Measurements from ENCODE around the gene SERPINB1.

Gene SERPINB1

GRCh38 chr6:2850538-2851113, 9.0 kb upstream of the SERPINB1 start:
- DNase-seq (ENCODE audit: low read depth in 3 of 3) = no peak

- DNase-seq (ENCODE audit: low read depth in 3 of 3) = peak in 2 of 3 experiments; percentile 52 to 61
Measured at GRCh38 chr6:2848851-2849250, 7.2 kb upstream of the SERPINB1 start.

- no peak for DNase-seq (ENCODE audit: low read depth in 3 of 3)
Measured at GRCh38 chr6:2845880-2846208, 4.2 kb upstream of the SERPINB1 start.

- no peak for DNase-seq (ENCODE audit: low read depth in 3 of 3)
Measured at GRCh38 chr6:2844008-2844407, 2.3 kb upstream of the SERPINB1 start.

- DNase-seq (ENCODE audit: low read depth in 3 of 3) = no peak
Measured at GRCh38 chr6:2843138-2843740, 1.6 kb upstream of the SERPINB1 start.

GRCh38 chr6:2842139-2842552, 483 bp upstream of the SERPINB1 start:
- DNase-seq (ENCODE audit: low read depth in 3 of 3) = no peak

- no peak for DNase-seq (ENCODE audit: low read depth in 3 of 3)
Measured at GRCh38 chr6:2840749-2841061, 958 bp downstream of the SERPINB1 start.

- no peak for DNase-seq (ENCODE audit: low read depth in 3 of 3)
Measured at GRCh38 chr6:2839982-2840748, 1.5 kb downstream of the SERPINB1 start.

- no peak for DNase-seq (ENCODE audit: low read depth in 3 of 3)
Measured at GRCh38 chr6:2839195-2839981, 2.3 kb downstream of the SERPINB1 start.

- no peak for DNase-seq (ENCODE audit: low read depth in 3 of 3)
Measured at GRCh38 chr6:2838251-2838650, 3.4 kb downstream of the SERPINB1 start.

GRCh38 chr6:2834262-2834661, 7.4 kb downstream of the SERPINB1 start:
- DNase-seq (ENCODE audit: low read depth in 3 of 3) = no peak

GRCh38 chr6:2831392-2831791, 10.3 kb downstream of the SERPINB1 start:
- DNase-seq (ENCODE audit: low read depth in 3 of 3) = no peak

- DNase-seq (ENCODE audit: low read depth in 3 of 3) = no peak
Measured at GRCh38 chr6:2830183-2830582, 11.5 kb downstream of the SERPINB1 start.

- no peak for DNase-seq (ENCODE audit: low read depth in 3 of 3)
Measured at GRCh38 chr6:2829253-2829652, 12.4 kb downstream of the SERPINB1 start.

GRCh38 chr6:2828629-2829028, 13.0 kb downstream of the SERPINB1 start:
- DNase-seq (ENCODE audit: low read depth in 3 of 3) = no peak

- no peak for DNase-seq (ENCODE audit: low read depth in 3 of 3)
Measured at GRCh38 chr6:2827142-2827541, 14.5 kb downstream of the SERPINB1 start.

- no peak for DNase-seq (ENCODE audit: low read depth in 3 of 3)
Measured at GRCh38 chr6:2826131-2826530, 15.5 kb downstream of the SERPINB1 start.

- no peak for DNase-seq (ENCODE audit: low read depth in 3 of 3)
Measured at GRCh38 chr6:2823104-2823850, 18.4 kb downstream of the SERPINB1 start.

- DNase-seq (ENCODE audit: low read depth in 3 of 3) = no peak
Measured at GRCh38 chr6:2821554-2821953, 20.1 kb downstream of the SERPINB1 start.

GRCh38 chr6:2820415-2820814, 21.2 kb downstream of the SERPINB1 start:
- DNase-seq (ENCODE audit: low read depth in 3 of 3) = no peak

GRCh38 chr6:2819978-2820377, 21.7 kb downstream of the SERPINB1 start:
- DNase-seq (ENCODE audit: low read depth in 3 of 3) = no peak

GRCh38 chr6:2819115-2819514, 22.5 kb downstream of the SERPINB1 start:
- no peak for DNase-seq (ENCODE audit: low read depth in 3 of 3)
